HS-27A (cell line): ENCODE data around the gene UPP1.
"Not testable (repeated sequence)": the region's sequence is repeated elsewhere in the genome, so short reads cannot be mapped to it uniquely, and the experiment has no call there.

ENCODE experiments used
- DNase-seq: peaks from one replicate; pipeline ENCODE4 v3.0.0-alpha.2; 2012; ENCODE audit warnings: low read depth, missing footprints

Gene UPP1

GRCh38 chr7:48112401-48113165 is 23.5 kb downstream of the UPP1 start:
- no peak for DNase-seq

GRCh38 chr7:48113275-48113674 is 24.2 kb downstream of the UPP1 start:
- DNase-seq = no peak

- no peak for DNase-seq
Observed at GRCh38 chr7:48114115-48114514, 25.1 kb downstream of the UPP1 start.

- DNase-seq = no peak
Observed at GRCh38 chr7:48114589-48114988, 25.5 kb downstream of the UPP1 start.

- no peak for DNase-seq
Observed at GRCh38 chr7:48116043-48116442, 27.0 kb downstream of the UPP1 start.

- no peak for DNase-seq
Observed at GRCh38 chr7:48118041-48118440, 29.0 kb downstream of the UPP1 start.

- not testable (repeated sequence) for DNase-seq
Observed at GRCh38 chr7:48120536-48120935, 31.5 kb downstream of the UPP1 start.

- DNase-seq = no peak
Observed at GRCh38 chr7:48126037-48126436, 37.0 kb downstream of the UPP1 start.

GRCh38 chr7:48130658-48131108 is 41.6 kb downstream of the UPP1 start:
- DNase-seq = no peak

GRCh38 chr7:48132792-48133191 is 43.7 kb downstream of the UPP1 start:
- no peak for DNase-seq

GRCh38 chr7:48139459-48139858 is 50.4 kb downstream of the UPP1 start:
- no peak for DNase-seq

- no peak for DNase-seq
Observed at GRCh38 chr7:48140001-48140681, 51.1 kb downstream of the UPP1 start.

GRCh38 chr7:48141521-48141920 is 52.5 kb downstream of the UPP1 start:
- DNase-seq = no peak

GRCh38 chr7:48144291-48144768 is 55.3 kb downstream of the UPP1 start:
- DNase-seq = no peak

- DNase-seq = no peak
Observed at GRCh38 chr7:48147078-48147591, 58.1 kb downstream of the UPP1 start.

GRCh38 chr7:48147690-48148089 is 58.6 kb downstream of the UPP1 start:
- not testable (repeated sequence) for DNase-seq

GRCh38 chr7:48148311-48148710 is 59.2 kb downstream of the UPP1 start:
- no peak for DNase-seq

- no peak for DNase-seq
Observed at GRCh38 chr7:48149058-48149457, 60.0 kb downstream of the UPP1 start.

GRCh38 chr7:48150086-48150485 is 61.0 kb downstream of the UPP1 start:
- DNase-seq = no peak

- no peak for DNase-seq
Observed at GRCh38 chr7:48154792-48155413, 65.8 kb downstream of the UPP1 start.
